GM21737 (cell line): ENCODE results near the gene ACOX3.

Experiments
- ATAC-seq: cut with Tn5 transposase; IDR thresholded peaks from one replicate; pipeline ENCODE4 v1.9.1; 2021; ENCODE audit warnings: mild to moderate bottlenecking, moderate library complexity; ENCODE audit not compliant: unreplicated experiment

The ACOX3 gene

DNA sequence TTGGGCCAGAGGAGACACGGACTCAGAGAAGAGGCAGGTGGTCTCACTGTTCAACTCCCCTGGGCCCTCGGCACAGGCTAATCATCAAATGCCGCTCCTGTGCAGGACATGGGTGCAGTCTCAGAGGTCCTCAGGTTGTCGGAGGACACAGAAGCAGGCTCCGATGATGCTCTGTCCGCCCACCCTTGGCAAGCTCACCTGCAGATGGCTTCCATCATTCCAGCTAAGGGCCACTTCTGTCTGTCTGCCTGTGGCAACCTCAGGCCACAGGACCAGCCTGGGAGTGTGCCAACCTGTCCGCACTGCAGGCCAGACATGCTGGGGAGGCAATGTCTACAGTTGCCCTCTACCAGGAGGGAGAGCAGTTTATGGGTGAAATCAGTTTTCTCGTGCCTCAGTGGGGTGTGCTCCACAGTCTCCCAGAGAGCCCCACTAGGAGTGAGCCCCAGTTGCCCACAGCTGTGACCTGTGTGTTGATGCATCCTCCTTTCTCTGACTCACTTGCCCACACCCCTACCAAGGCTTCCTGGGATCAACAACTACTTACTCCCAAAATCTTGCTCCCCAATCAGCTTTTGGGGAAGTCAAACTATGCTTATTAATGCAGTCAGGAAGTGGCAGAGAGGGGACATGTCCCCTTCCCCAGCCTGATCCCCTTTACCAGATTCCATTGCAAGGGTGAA is 115.1 kb downstream of the ACOX3 start:
- no peak for ATAC-seq

GRCh38 chr4:8324640-8325239 is 115.8 kb downstream of the ACOX3 start:
- ATAC-seq: no peak

- ATAC-seq: no peak
Observed at GRCh38 chr4:8323947-8324555, 116.5 kb downstream of the ACOX3 start.

DNA sequence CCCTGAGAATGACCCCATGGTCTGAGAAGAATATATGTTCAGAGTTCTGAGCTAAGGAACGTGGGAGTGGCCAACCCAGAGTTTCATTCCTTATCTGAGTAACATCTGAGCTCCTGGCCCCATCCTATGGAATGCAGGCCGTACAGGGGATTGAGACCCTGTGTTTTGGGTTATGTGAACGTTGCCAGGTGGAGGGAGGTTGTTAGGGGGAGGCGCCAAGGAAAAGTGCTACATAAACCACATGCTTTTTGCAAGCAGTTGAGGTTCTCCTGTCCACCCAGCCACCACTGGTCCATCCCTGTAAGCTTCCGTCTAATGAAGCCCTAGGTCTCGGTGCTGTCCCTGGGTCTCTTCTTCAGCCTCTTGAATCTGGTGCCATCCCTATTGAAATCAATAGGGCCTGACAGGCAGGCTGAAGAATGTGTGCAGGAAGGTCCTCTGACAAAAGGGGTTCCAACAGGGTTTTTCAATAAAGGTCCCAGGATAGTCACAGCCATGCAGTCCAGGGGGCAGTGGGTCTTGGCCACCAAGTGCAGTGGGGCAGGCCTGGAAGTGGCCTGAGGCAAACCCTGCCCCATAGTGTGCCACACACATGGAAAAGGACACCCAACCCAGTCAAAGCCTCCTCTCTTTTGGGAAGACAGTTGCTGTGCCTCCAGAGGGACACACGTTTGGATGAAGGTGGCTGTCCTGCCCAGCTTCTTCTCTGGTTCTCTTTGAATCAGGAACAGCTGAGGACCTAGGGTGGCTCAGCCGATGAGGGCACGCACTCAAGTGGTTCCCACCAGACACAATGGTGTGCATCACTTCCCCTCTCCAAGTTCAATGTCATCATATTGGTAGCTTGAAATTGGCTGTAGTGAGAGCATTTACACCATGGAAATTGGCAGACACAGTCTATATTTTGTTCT is 117.5 kb downstream of the ACOX3 start:
- no peak for ATAC-seq

DNA sequence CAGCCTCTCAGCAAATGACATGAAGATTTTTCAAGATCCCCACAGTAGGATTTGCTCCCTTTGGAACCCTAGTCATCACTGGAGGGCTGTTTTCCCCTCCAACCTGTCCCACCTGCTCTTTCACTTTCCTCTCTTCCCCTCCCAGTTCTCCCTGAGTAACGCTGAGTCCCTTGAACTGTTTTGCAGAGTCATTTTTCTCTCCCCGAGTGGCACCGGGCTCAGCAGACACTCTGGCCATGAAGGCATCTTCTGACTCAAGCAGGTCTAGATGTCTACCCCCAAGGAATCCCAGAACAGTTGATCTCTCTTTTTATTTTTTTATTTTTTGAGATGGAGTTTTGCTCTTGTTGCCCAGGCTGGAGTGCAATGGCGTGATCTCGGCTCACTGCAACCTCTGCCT is 118.8 kb downstream of the ACOX3 start:
- ATAC-seq: no peak

- ATAC-seq: no peak
Observed at GRCh38 chr4:8321220-8321619, 119.3 kb downstream of the ACOX3 start.

DNA sequence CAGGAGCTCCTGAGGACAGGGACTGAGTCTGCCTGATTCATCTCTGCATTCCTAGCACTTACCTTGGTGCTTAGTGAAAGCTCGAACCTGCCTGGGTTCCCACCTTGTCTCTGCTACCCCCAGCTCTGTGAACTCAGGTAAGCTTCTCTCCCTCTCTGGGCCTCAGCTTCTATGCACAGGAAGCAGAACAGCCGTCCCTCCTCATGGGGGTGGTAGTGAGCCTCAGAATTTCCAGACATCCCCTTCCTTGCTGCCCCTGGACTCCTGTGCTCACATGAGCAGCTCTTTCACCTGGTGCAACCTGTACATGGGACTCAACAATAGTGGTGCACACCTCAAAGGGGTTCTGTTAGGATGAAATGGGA is 120.2 kb downstream of the ACOX3 start:
- ATAC-seq: no peak

- ATAC-seq: no peak
Observed at GRCh38 chr4:8319731-8320385, 120.7 kb downstream of the ACOX3 start.

GRCh38 chr4:8319061-8319460 is 121.5 kb downstream of the ACOX3 start:
- ATAC-seq: no peak

DNA sequence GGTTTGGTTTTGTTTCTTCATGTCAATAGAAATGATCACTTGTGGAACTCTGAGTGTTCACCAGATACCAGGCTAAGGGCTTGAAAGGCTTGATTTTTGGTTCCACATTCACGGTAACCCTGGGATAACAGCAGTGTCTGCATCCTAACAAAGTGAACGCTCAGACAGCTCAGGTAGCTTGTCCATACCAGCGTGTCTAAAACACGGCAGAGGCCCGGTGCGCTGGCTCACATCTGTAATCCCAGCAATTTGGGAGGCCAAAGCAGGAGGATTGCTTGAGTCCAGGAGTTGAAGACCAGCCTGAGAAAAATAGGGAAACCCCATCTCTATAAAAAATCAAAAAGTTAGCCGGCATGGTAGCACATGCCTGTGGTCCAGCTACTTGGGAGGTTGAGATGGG is 122.0 kb downstream of the ACOX3 start:
- no peak for ATAC-seq

GRCh38 chr4:8317474-8317873 is 123.0 kb downstream of the ACOX3 start:
- ATAC-seq: no peak

DNA sequence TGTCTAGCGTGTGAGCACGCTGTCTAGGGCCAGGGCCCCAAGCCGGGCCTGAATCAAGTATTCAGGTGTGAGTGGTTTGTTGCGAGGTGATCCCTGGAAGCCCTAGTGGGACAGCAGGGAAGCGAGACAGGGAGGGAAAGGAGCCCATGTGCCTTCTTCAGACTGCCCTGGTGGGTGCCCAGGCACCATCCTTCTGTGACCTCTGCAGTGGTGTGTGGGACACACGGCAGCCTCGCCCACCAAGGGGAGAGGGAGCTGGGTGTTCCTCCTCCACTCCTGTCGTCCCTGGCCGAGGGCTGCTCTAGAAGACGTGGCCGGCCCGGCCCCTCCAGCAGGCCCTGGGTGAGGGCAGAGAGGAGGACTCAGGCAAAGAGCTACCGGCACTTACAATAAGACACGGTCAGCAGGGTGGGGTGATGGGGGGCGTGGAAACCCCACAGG is 123.6 kb downstream of the ACOX3 start:
- ATAC-seq: no peak
